22Rv1 (cell line): ENCODE results near the gene ANKRD55.

ENCODE experiments used
- CTCF ChIP-seq: fragments of 450-650 bp; IDR thresholded peaks from 2 replicates; pipeline ENCODE4 v1.5.1; 2017; ENCODE audit warnings: mild to moderate bottlenecking
- ZFX ChIP-seq: fragments of 450-650 bp; IDR thresholded peaks from 2 replicates; pipeline ENCODE4 v1.6.1; 2017; ENCODE audit warnings: antibody characterized with exemption, borderline replicate concordance

GRCh38 chr5:56145511-56145910 is 87.6 kb downstream of the ANKRD55 start:
- TF ChIP-seq CTCF (no peak), ZFX (no peak)
